GM19397 (cell line): ENCODE results near the gene EPS15.

Source experiments
- ATAC-seq: cut with Tn5 transposase; IDR thresholded peaks from one replicate; pipeline ENCODE4 v1.9.1; 2021; ENCODE audit warnings: mild to moderate bottlenecking, moderate library complexity; ENCODE audit not compliant: unreplicated experiment

Gene EPS15

DNA sequence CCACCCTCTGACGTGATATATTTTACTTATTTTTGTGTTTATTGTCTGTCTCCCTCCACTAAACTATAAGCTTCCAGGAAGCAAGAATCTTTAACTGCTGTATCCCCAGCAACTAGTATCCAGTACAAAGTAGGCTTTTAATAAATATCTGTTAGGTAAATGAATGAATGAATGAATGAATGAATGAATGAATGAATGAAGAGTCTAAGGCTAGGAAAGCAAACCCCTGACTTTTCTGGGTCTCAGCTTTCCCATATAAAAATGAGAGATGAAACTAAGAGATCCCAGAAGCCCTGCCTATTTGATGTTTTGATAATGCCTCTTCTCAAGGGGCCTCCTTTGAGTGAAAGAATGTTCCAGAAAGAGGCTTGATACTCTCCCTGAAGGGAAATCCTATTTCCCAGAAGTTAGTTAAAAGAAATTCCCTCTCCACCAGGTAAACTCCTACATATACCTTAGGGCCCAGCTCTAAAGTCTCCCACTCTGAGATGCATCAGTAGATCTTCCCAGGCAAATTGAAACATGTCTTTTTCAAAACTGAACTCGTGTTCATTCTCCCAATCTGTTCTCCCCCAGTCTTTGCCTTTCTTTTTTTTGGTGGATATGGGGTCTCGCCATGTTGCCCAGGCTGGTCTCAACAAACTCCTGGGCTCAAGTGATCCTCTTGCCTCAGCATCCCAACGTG, 196.5 kb downstream of the EPS15 start:
- ATAC-seq = no peak

DNA sequence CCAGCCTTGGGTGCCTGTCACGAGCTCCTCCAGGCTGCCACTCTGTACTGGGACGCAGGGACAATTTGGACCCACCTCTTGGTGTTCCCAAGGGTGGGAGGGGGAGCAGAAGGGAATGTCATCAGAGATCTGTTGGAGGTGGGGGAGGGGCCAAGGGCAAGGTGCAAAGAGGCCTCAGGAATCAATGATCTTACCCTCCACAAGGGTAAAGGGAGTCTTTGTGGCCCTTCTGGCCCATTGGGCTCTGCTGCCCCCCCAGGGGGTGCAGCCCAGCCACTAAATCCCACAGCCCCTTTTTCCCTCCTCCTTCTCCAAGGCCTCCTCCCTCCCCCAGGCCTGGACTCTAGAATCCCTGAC, 197.2 kb downstream of the EPS15 start:
- ATAC-seq = no peak

DNA sequence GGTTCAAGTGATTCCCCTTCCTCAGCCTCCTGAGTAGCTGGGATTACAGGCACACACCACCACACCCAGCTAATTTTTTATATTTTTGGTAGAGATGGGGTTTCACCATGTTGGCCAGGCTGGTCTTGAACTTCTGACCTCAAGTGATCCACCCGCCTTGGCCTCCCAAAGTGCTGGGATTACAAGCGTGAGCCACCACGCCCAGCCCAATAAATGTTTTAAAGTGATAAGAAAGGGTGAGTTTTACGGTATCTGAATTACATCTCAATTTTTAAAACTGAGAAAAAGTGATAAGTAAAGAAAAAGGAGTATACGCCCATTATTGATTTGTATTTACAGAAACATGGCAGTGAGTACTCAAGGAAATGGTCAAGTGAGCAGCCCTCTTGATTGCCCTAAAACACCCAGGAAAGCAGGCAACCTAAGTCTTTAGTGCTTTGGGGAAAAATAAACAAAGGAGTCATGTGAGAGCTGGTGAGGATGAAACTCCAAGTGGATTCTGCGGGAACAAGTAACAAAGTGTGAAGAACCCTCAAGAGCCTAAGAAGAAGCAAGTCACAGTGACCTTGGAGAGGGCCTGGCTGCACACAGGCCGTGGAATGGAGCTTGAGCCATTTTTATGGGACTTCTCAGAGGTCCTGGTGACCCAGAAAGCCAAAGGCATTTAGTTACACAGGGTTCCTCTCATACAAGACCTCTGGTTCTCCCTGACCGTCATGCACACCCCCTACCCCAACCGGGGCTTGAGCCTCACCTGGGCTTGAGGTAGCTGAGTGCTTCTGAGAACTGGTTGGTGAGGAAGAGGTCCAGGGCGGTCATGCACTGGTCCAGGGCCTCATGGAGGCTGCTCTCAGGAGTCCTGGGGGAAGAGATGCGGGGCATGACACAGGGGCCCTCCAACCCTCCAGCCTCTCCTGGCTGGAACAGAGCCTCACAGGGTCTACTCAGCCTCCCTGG, 197.8 kb downstream of the EPS15 start:
- ATAC-seq = no peak

DNA sequence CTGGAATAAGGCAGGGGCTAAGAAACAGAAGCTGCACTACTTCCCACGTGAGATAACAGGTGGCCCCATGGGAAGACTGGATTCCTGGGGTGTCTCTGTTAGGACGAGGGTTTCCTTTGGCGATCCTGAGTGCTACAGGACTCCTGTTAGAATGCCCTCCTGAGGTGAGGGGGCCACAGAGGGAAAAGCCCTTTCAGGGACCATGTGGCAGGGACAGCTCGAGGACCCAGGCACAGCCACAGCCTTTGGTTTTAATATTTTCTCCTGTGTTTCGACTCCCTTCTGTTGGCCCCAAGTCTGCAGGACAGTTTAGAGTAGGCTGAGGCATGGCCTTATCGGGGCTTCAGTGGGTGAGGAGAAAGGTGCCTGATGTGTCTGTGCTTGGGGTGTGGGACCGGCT, 201.3 kb downstream of the EPS15 start:
- no peak for ATAC-seq

DNA sequence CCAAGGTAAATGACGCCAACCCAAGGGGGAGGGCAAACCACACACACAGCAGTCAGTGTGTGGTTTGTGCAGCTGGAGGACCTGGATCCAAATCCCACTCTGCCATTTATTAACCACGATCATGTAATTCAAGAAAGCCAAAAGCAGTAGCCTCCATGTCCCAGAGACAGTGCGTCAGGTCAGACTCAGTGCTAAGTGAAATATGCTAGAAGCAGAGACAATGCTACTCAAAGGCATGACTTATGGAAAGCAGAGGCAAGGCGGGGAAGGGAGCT, 202.3 kb downstream of the EPS15 start:
- no peak for ATAC-seq

DNA sequence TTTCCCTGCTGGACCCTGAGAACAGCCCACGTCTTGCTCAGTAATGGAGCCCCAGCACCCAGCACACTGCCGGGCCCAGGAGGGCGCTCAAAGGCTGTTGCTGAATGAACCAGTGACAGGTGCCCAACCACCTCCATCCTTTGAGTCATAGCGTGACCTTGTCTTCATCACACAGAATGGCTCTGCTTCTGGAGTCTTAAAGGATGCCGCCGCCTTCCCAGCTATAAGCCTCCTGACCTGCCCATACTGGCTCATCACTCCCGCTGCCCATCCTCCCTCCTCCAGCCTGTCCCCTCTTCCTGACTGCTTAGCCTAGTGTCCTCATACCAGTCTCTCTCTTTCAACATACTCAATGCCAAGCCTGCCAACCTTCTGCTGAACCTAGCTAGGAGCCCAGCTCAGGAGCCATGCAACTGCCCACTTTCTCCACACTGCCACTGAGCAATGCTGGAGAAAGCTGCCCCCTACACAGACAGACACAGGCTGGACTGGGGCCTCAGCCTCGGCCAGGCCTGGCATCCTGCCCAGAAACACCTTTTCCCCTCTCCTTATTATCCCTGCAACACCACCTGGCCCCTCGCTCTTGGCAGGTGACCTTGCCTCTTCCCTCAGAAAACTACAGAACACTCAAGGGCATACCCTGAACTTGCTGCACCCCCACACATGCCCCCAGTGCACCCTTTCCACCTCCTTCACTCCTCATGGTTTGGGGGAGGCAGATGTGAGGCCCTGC, 202.8 kb downstream of the EPS15 start:
- no peak for ATAC-seq

DNA sequence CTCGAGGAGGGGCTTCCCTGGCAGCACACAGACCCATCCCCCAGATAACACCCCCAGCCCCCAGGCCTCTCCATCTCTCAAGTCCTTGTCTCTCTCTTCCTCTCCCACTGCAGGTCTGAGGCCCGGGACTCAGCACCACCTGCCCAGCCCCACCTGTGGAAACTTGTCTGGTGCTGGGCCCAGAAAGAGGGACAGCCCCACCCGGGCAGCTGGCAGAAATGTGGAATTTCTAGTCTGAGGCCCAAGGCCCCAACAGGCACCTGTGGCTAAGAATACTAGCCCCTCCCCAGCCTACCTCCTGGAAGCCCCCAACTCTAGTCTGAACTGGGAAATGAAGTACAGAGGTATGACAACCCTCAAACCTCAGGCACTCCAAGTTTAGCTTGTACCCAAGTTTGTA, 204.1 kb downstream of the EPS15 start:
- no peak for ATAC-seq

DNA sequence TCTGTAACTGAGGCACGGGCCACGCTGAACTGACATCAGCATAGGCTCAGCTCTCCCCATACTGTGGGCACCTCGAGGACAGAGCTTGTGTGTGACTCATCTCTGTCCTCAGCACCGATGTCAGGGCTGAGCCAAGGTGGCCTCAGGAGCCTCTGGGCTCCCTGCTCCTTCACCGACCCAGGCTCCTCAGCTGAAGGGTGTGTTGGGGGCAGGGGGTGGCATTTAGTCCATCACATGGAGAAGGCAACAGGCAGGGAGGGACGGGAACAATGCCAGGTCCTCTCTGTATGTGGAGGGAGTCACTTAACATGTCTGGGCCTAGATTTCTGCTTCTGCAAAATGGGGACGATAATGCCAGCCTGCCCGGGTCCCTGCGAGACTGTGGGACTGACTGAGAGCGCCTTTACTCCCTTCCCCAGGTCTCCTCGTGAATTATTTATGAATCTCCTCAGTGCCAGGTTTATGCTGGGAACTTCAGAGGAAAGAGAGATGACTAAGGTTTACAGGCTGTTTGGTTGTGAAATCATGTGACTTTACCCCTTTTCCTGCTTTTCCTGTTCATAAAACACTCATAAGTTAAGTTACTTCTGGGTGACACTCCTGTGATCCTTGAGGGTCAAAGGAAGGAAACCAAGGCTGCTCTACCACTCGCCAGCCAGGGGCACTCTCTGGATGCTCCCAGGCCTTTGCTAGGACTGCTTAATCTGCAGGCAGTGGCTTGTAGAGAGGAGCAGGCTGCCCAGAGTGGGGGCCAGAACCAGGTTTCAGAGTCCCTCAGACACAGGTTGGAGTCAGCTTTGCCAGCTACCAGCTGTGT, 204.9 kb downstream of the EPS15 start:
- ATAC-seq = no peak

DNA sequence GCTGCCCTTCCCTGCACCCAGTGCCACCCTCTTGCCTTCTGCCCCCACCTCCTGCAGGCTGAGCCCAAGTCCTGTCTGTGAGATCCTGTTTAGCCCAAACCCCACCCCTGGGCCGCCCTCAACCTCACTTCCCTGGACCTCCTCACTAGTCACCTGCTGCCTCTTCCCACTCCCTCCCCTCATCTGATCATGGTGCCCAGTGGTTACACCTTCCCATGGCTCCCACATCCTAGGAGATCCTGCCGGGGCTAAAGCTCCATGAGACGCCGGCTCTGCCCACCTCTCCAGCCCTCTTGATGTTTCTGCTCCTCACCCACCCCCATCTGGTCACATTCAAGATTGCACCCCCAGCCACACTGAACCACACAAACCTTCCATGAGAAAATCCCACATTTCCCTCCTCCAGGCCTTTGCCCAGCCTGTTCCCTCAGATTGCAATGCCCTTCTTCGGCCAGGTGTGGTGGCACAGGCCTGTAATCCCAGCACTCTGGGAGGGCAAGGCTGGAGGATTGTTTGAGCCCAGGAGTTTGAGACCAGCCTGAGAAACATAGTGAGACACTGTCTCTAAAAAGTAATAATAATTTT, 205.7 kb downstream of the EPS15 start:
- no peak for ATAC-seq

DNA sequence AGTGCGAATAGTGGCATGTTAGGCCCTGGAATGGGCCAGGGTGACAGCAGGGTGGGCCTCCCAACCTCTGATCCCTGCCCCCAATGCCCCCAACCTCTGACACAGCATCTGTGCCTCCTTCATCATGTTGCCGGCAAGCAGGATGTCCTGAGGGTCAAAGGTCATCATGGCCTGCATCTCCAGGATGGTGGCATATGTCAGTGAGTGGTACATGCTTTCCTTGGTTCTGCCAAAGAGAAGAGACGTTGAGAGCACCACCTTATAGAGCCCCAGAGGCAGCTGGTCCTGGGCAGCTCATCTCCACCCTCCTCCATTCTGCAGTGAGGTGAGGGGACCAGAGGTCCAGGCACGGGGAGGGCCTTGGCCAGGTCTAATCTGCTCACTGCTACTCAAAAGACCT, 206.3 kb downstream of the EPS15 start:
- no peak for ATAC-seq

DNA sequence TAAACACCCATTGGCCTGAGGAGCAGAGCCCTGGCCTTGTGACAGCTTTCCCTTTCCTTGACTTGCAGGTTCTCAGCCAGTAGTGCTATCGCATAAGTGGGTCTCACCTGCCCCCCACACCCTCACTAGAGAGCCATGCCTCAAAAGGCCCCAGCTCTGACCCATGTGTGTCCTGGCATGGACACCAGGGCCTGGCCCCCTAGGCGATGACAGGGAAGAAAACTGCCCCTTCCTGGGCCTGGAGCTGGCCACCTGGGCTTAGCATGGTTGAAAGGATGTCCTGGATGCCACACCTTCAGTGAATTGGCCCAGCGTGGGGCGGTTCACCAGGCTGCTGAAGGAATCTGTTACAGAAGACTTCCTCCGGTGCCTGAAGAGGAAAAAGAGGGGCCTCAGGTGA, 207.2 kb downstream of the EPS15 start:
- ATAC-seq = no peak

DNA sequence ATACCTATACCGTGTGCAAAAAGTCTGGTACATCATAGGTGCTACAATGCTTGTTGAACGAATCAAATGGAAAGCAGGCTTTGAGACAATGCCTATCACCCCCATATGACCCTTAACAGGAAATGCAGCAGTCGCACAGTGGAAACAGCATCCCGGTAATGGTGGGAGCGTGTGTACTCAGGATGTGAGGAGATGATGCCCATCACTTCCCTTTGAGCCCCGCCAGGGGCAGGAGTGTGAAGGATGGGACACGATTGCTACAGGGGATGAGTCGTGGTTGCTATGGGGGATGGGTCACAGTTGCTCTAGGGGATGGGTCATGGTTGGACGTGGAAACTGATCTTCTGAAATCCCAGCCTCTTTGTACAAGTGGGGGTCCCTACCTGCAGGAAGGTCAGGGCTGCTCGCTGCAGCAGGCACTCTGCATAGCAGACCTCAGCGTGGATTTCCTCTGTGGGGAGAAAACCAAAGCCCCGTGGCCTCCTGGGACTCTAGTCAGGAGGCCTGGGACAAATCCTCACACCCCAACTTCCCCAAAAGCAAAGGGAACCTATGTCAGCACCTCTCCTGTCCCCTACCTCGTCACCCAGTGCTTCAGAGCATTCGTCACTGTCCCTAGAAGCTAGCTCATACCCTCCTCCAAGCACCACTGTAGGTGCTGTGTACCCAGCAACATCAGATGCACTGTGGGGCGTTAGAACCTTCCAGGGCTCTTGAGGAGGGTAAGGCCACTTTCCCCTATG, 208.0 kb downstream of the EPS15 start:
- ATAC-seq = no peak

DNA sequence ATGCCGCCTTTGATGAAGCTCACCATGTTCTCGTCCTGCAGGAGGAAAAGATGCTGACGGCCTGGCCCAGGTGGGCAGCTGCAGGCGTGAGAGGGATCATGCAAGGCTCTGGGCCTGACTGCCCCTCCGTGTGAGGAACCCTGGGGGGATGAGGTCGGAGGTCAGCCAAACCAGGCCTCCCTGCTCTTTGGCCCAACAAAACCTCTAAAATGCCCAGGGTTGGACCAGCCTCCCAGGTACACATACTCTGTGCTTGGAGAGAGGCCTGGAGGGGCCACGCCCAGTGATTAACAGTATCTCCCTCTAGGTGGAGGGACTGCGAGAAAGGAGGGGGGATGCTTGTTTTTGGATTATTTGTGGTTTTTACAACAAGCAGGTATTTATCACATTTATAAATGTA, 209.8 kb downstream of the EPS15 start:
- no peak for ATAC-seq

DNA sequence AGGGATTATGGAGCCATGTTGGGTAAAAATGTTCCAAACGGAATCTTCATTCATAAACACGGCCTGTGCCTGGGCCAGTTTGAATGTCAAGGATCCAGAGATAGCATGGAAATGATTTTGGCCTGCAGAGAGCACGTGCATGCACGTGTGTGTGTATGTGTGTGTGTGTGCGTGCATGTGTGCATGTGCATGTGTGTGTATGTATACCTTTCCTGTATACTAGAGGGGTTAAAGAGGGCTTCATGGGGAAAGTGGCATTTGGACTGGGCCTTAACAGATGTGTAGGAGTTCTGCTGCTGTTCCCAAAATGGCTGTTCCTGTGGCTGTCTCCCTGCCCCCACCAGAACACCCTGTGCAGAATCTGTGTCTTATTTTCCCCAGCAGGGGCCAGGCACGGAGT, 210.4 kb downstream of the EPS15 start:
- ATAC-seq = no peak

DNA sequence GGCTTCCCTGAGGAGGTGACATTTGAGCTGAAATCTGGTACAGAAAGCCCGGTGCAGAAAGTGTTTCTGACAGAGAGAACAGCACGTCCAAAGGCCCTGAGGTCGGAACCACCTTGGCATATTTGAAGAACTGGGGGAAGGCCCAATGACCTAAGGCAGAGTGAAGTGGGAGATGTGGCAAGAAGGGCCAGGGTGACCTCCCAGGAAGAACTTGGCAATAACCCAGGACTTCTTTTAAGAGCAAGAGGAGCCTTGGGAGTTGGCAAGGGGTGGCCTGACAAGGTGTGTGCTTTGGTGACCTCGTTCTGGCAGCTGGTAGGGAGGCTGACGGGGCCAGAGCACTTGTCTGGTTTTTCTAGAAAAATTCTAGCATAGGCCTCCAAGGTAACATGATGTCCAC, 212.1 kb downstream of the EPS15 start:
- ATAC-seq = no peak

DNA sequence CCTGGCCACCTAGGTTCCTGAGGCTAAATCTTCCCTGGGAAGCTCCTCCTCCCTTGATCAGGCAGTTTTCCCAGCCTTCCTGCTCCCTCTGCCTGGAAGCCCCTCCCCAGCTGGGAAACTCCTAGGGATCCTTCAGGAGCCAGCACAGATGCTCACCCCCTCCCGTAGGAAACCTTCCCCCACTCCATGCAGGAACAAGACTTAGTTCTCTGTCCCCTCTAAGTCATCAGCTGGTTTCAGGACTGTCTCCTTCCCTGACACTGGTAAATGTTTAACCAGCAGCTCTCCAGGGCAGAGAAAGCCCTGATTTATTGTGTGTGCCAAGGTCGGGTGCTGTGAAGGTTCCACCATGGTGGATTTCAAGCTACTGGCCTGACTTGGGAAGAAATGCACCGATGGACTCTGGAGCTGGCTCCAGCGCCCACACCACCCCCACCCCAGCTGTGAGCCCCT, 213.7 kb downstream of the EPS15 start:
- no peak for ATAC-seq

DNA sequence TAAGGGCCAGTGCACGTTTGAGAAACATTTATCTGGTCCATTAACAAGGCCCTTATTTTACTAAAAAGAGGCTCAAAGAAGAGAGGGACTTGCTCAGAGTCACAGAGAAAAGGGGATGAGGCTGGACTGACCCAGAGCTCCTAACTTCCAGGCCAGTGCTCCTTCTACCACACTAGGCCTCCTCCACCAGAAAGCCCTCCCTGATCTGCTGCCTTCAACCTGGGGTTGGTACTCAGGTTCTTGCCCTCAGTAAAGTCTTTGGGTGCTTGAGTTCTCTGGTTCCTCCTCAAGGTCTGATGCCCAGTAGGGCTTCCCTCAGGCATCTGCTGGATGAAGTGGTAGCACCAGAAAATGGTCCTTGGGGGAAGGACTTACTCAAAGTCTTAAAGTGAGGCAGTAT, 214.7 kb downstream of the EPS15 start:
- no peak for ATAC-seq
